ENCODE measurements around the gene POLR1G.

POLR1G gene

DNA sequence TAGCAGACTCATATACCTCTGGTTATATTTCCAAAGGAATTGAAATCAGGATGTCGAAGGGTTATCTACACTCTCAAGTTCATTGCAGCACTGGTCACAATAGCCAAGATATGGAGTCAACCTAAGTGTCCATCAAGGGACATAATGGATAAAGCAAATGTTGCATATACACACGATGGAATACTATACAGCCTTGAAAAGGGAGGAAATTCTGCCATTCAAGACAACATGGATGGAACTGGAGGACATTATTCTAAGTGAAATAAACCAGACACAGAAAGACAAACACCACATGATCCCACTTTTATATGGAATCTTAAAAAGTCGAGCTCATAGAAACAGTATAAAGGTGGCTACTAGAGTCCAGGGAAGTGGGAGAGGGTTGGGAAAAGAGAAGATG is 30.9 kb downstream of the POLR1G start:
- TF ChIP-seq, protein P1, sequence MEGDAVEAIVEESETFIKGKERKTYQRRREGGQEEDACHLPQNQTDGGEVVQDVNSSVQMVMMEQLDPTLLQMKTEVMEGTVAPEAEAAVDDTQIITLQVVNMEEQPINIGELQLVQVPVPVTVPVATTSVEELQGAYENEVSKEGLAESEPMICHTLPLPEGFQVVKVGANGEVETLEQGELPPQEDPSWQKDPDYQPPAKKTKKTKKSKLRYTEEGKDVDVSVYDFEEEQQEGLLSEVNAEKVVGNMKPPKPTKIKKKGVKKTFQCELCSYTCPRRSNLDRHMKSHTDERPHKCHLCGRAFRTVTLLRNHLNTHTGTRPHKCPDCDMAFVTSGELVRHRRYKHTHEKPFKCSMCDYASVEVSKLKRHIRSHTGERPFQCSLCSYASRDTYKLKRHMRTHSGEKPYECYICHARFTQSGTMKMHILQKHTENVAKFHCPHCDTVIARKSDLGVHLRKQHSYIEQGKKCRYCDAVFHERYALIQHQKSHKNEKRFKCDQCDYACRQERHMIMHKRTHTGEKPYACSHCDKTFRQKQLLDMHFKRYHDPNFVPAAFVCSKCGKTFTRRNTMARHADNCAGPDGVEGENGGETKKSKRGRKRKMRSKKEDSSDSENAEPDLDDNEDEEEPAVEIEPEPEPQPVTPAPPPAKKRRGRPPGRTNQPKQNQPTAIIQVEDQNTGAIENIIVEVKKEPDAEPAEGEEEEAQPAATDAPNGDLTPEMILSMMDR (IDR thresholded peaks at IDR 0.05; ENCODE audit: insufficient read depth, missing control alignments), result no peak
- DNase-seq (ENCODE audit: insufficient read length, low spot score) (no peak), FAIRE-seq (no peak)

DNA sequence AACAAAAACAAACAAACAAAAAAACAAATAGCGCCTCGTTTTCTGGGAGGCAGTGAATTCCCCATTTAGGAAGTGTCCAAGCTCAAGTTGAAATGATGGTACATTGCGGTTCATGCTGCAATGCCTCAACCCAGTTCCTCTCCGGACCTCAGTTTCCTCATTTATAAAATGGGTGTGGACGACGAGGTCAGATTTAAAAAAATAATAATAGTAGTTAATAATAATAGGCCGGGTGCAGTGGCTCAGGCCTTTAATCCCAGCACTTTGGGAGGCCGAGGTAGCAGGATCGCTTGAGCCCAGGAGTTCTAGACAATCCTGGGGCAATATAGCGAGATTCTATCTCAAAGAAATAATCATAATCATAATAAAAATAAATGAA is 32.7 kb downstream of the POLR1G start:
- DNase-seq (ENCODE audit: insufficient read length, low spot score) (no peak), FAIRE-seq (no peak)
- TF ChIP-seq, protein P1 (IDR thresholded peaks at IDR 0.05; ENCODE audit: insufficient read depth, missing control alignments), result no peak

DNA sequence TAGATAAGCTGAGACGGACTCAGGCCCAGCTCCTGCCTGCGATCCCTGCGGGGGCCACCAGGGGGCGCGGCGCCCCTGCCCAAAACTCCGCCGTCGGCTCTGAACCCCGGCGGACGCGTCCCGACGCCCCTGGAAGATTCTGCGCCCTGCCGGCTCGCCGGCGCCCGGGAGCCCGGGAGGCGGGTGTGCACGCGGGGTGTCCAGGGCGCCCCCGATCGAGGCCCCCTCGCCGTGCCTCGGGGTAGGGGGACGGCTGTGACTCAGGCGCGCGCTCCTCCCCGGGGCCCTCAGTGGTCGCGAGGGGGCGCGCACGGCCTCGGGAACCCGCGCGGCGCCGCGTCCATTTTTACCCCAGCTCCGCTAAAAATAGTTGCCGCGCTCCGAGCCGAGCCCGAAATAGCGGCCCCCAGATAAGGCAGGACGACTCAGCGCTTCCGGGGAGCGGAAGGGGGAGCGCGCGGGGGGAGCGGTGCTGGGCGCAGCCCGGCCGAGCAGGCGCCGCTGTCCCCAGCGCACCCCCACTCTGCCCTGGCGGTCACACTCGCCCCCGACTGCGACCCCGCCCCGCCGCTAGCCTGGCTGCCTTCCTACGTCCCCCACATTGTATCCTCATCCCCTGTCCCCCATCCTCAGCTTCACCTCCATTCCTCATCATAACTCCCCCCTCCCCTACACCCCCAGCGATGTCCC is 33.3 kb downstream of the POLR1G start:
- TF ChIP-seq, protein P1 (IDR thresholded peaks at IDR 0.05; ENCODE audit: insufficient read depth, missing control alignments), result peak; percentile 59
- peak; percentile 78 for DNase-seq (ENCODE audit: insufficient read length, low spot score)
- FAIRE-seq, result no peak

DNA sequence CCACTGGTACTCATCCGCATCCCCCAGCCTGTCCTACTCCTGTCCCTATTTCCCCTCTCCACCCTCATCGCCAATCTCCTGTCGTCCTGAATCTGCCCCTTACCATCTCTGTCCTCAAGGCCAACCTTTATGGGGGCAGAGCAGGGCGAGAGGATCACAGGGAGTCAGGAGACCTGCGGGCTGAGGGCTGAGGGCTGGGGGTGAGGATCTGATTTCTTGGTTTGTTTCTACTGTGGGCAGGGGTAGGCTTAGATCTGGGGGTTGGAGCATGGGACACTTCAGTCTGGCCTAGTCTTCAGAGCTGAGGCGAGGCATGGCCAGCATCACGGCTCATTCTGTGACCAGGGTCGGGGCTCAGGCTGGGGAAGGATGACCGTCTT is 33.8 kb downstream of the POLR1G start:
- DNase-seq (ENCODE audit: insufficient read length, low spot score) (no peak), FAIRE-seq (no peak)
- TF ChIP-seq, protein P1 (IDR thresholded peaks at IDR 0.05; ENCODE audit: insufficient read depth, missing control alignments), result no peak

DNA sequence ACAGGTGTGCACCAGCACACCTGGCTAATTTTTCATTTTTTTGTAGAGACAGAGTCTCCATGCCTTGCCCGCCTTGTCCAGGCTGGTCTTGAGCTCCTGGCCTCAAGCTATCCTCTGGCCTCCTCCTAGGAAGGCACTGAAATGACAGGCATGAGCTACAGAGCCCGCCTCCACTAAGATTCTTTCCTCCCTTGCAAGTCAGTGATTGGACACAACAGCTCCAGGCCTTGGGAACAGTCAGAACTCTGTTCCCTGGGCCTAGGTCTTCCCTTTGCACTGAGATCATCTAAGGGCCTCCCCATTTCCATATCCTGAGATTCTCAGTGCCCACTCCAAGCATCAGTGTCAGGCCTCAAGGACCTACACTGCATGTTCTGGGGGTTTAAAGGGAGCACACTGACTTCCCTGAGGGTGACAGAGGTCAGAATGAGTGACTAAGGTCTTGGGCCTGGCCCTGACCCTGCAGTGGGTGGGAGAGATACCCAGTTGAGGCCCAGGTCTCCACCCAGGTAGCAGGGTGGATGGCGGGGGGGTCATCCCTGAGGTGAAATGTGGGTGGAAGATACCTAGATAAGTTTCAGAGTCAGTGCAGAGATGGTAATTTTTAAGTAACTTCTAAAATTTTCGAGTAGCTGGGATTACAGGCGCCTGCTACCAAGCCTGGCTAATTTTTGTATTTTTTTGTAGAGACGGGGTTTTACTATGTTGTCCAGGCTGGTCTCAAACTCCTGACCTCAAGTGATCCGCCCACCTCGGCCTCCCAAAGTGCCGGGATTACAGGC is 34.6 kb downstream of the POLR1G start:
- DNase-seq (ENCODE audit: insufficient read length, low spot score), result no peak
- no peak for FAIRE-seq
- TF ChIP-seq, protein P1 (IDR thresholded peaks at IDR 0.05; ENCODE audit: insufficient read depth, missing control alignments), result no peak

DNA sequence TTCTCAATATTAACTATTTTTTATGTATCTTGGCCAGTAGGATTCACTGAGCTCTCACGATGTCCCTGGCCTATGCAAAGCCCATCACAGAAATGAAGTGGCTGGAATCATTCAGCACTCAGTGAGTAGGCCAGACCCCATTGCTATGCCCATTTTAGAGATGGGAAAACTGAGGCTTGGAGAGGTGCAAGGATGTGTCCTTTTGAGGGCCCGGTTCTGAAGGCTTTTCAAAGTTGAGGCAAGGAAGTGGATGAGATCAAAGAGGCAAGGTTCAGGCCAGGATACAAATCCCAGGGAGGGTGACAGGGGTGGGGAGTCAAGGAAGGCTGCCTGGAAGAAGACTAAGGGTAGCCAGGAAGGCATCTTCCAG is 35.9 kb downstream of the POLR1G start:
- DNase-seq (ENCODE audit: insufficient read length, low spot score), result no peak
- no peak for FAIRE-seq
- TF ChIP-seq, protein P1 (IDR thresholded peaks at IDR 0.05; ENCODE audit: insufficient read depth, missing control alignments), result no peak
